Measurements from ENCODE around the gene CUX1. TPM values are rescaled to one million over a fixed set of nuclear protein-coding genes. Genes with fewer than 3 reads are reported as not detected.

Gene CUX1
- total RNA-seq, 2 experiments from 2014 or later: 35.6 to 38.0 TPM

GRCh38 chr7:101877882-101878591 lies 60.6 kb downstream of the CUX1 start:
- no peak for ATAC-seq (ENCODE audit: poor library complexity)
- Mint-ChIP-seq H3K27ac (no peak overlapping the region), H3K4me1 (ENCODE audit: low read depth) (peaks cover 19% of the 10 kb centered on the region), H3K9me3 (no peaks in the 10 kb centered on the region), H3K36me3 (ENCODE audit: low read depth) (no peaks in the 10 kb centered on the region), H3K27me3 (no peaks in the 10 kb centered on the region), H3K4me3 (no peak overlapping the region)
- no peak for DNase-seq
- TF ChIP-seq CTCF (IDR thresholded peaks at IDR 0.05): no peak
- Histone ChIP-seq H3K4me3 (ENCODE audit: low read length) (no peak overlapping the region), H3K27ac (ENCODE audit: low read depth in 1 of 2, low read length in 2 of 2) (no peak overlapping the region), H3K4me1 (ENCODE audit: insufficient read depth, low read length) (peaks cover 14% of the 10 kb centered on the region), H3K27me3 (ENCODE audit: control insufficient read depth in 1 of 2, insufficient read depth in 2 of 2, low read length in 2 of 2) (no peaks in the 10 kb centered on the region), H3K36me3 (ENCODE audit: insufficient read depth, low read length) (no peaks in the 10 kb centered on the region), H3K9me3 (ENCODE audit: control insufficient read depth in 1 of 2, insufficient read depth in 1 of 2, low read length in 2 of 2) (no peaks in the 10 kb centered on the region)
- ChIA-PET CTCF (no interaction called here), POLR2A (no interaction called here)
- intact Hi-C loops (cut with DNase I, micrococcal nuclease): no loop called here

- H3K36me3 ChIP-seq (ENCODE audit: insufficient read depth, low read length): no peaks in the 10 kb centered on the region
- H3K27ac ChIP-seq (ENCODE audit: low read depth in 1 of 2, low read length in 2 of 2): no peak overlapping the region
- Mint-ChIP-seq H3K4me3 (no peak overlapping the region), H3K27me3 (no peaks in the 10 kb centered on the region), H3K4me1 (ENCODE audit: low read depth) (peaks cover 20% of the 10 kb centered on the region), H3K9me3 (no peaks in the 10 kb centered on the region), H3K27ac (no peak overlapping the region), H3K36me3 (ENCODE audit: low read depth) (no peaks in the 10 kb centered on the region)
- peaks cover 14% of the 10 kb centered on the region for H3K4me1 ChIP-seq (ENCODE audit: insufficient read depth, low read length)
- H3K27me3 ChIP-seq (ENCODE audit: control insufficient read depth in 1 of 2, insufficient read depth in 2 of 2, low read length in 2 of 2): no peaks in the 10 kb centered on the region
- no peak overlapping the region for H3K4me3 ChIP-seq (ENCODE audit: low read length)
- intact Hi-C loops (cut with DNase I, micrococcal nuclease): no loop called here
- no peaks in the 10 kb centered on the region for H3K9me3 ChIP-seq (ENCODE audit: control insufficient read depth in 1 of 2, insufficient read depth in 1 of 2, low read length in 2 of 2)
- TF ChIP-seq CTCF (IDR thresholded peaks at IDR 0.05): no peak
- POLR2A ChIA-PET: no interaction called here
- CTCF ChIA-PET: no interaction called here
- DNase-seq (no peak), ATAC-seq (ENCODE audit: poor library complexity) (no peak)
These were observed 61.5 kb downstream of the CUX1 start for GRCh38 chr7:101878938-101879337.

GRCh38 chr7:101879565-101879964 lies 62.1 kb downstream of the CUX1 start:
- no peaks in the 10 kb centered on the region for H3K9me3 ChIP-seq (ENCODE audit: control insufficient read depth in 1 of 2, insufficient read depth in 1 of 2, low read length in 2 of 2)
- H3K27me3 ChIP-seq (ENCODE audit: control insufficient read depth in 1 of 2, insufficient read depth in 2 of 2, low read length in 2 of 2): no peaks in the 10 kb centered on the region
- Mint-ChIP-seq H3K9me3 (no peaks in the 10 kb centered on the region), H3K27me3 (no peaks in the 10 kb centered on the region), H3K27ac (no peak overlapping the region), H3K36me3 (ENCODE audit: low read depth) (no peaks in the 10 kb centered on the region), H3K4me3 (no peak overlapping the region), H3K4me1 (ENCODE audit: low read depth) (peaks cover 26% of the 10 kb centered on the region)
- H3K4me1 ChIP-seq (ENCODE audit: insufficient read depth, low read length): peaks cover 18% of the 10 kb centered on the region
- ChIA-PET CTCF (interaction anchor here (1.1 kb wide), 1 partner anchor 58 kb away, joined by 4 read pairs; no protein-coding TSS in a partner anchor), POLR2A (no interaction called here)
- H3K27ac ChIP-seq (ENCODE audit: low read depth in 1 of 2, low read length in 2 of 2): no peak overlapping the region
- ATAC-seq (ENCODE audit: poor library complexity) (no peak), DNase-seq (no peak)
- intact Hi-C loops (cut with DNase I, micrococcal nuclease): no loop called here
- no peaks in the 10 kb centered on the region for H3K36me3 ChIP-seq (ENCODE audit: insufficient read depth, low read length)
- no peak for TF ChIP-seq CTCF (IDR thresholded peaks at IDR 0.05)
- H3K4me3 ChIP-seq (ENCODE audit: low read length): no peak overlapping the region
